KMS-11 (cell line): ENCODE results near the gene TTC17.

Source experiments
- H2AFZ ChIP-seq: fragments of 200-600 bp; sonication (generic); 2 replicates; pipeline ENCODE4 v1.6.1; 2016; ENCODE audit warnings: antibody characterized with exemption, mixed run types, low read depth
- H3K27ac ChIP-seq: fragments of 200-600 bp; sonication (generic); 2 replicates; pipeline ENCODE4 v1.6.1; 2016; ENCODE audit warnings: mild to moderate bottlenecking, mixed run types
- H3K27me3 ChIP-seq: fragments of 200-600 bp; sonication (generic); 2 replicates; pipeline ENCODE4 v1.6.1; 2017; ENCODE audit warnings: mild to moderate bottlenecking, low read depth, mixed run types, moderate library complexity; ENCODE audit not compliant: insufficient read depth
- H3K36me3 ChIP-seq: fragments of 200-600 bp; sonication (generic); 2 replicates; pipeline ENCODE4 v1.6.1; 2017; ENCODE audit warnings: mild to moderate bottlenecking, mixed run types; ENCODE audit not compliant: insufficient read depth
- H3K4me1 ChIP-seq: fragments of 200-600 bp; sonication (generic); 2 replicates; pipeline ENCODE4 v1.6.1; 2016; ENCODE audit warnings: mild to moderate bottlenecking, low read depth, mixed run types; ENCODE audit not compliant: poor library complexity, severe bottlenecking
- H3K4me2 ChIP-seq: fragments of 200-600 bp; sonication (generic); 2 replicates; pipeline ENCODE4 v1.7.0; 2016; ENCODE audit warnings: mild to moderate bottlenecking, mixed run types
- H3K4me3 ChIP-seq: fragments of 200-600 bp; sonication (generic); IDR thresholded peaks from 2 replicates; pipeline ENCODE4 v1.6.1; 2017; ENCODE audit warnings: low read depth, low read length, mixed read lengths; ENCODE audit not compliant: insufficient read depth
- H3K79me2 ChIP-seq: fragments of 200-600 bp; sonication (generic); 2 replicates; pipeline ENCODE4 v1.6.1; 2016; ENCODE audit warnings: low read depth, mixed run types; ENCODE audit not compliant: insufficient read depth
- H3K9ac ChIP-seq: fragments of 200-600 bp; sonication (generic); 2 replicates; pipeline ENCODE4 v1.6.1; 2016; ENCODE audit warnings: mild to moderate bottlenecking, mixed run types
- H4K20me1 ChIP-seq: fragments of 200-600 bp; sonication (generic); 2 replicates; pipeline ENCODE4 v1.6.1; 2016; ENCODE audit warnings: mild to moderate bottlenecking, mixed run types; ENCODE audit not compliant: insufficient read depth
- CTCF ChIP-seq: fragments of 200-600 bp; sonication (generic); conservative IDR thresholded peaks from 2 replicates; pipeline ENCODE4 v1.6.1; 2017; ENCODE audit warnings: low read depth, mild to moderate bottlenecking, antibody characterized with exemption, low read length, moderate library complexity, mixed read lengths

Gene TTC17

DNA sequence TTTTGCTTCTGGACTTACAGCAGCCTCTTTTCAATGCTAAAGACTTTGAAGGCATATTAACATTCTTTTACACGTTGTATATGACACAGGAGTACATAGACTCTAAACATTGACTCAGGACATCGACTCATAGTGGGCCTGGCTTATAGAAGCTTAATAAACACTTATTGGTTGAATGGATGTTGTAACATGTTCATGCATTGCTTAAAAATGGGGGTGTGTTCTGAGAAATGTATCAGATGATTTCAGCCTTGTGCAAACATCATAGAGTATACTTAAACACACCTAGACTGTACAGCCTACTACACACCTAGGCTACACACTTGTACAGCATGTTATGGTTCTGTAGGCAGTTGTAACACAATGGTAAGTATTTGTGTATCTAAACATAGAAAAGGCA lies 17.9 kb downstream of the TTC17 start:
- H3K27ac ChIP-seq, result no peak overlapping the region

DNA sequence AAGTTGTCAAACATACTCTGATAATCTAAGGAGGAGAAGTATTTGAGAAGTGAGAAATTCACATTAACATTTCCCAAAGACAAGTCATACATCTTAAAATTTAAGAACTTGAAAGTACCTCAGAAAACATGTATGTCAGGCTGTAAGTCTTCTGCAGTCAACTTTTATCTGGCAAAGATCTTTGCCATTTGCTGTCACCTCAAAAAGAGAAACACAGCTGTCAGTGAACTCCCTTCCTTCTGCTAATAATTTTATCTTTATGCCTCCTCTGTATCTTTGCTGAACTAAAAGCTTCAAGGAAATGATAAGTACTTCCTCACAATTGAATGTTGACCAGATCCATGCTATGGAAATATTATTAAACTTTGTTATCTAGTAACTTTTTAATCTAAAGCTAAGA lies 18.7 kb downstream of the TTC17 start:
- no peaks in the 10 kb centered on the region for H3K27me3 ChIP-seq
- no peaks in the 10 kb centered on the region for H3K36me3 ChIP-seq
- no peaks in the 10 kb centered on the region for H4K20me1 ChIP-seq
- H3K4me2 ChIP-seq, result no peak overlapping the region
- H3K4me3 ChIP-seq, result no peak overlapping the region
- H2AFZ ChIP-seq, result no peak overlapping the region
- H3K9ac ChIP-seq, result no peak overlapping the region
- no peaks in the 10 kb centered on the region for H3K4me1 ChIP-seq
- no peak for TF ChIP-seq CTCF
- no peak overlapping the region for H3K27ac ChIP-seq
- peaks cover 8% of the 10 kb centered on the region; the same call in 1 of the 2 replicates for H3K79me2 ChIP-seq

More for the DNA sequence above, 17.9 kb downstream of the TTC17 start:
- no peak overlapping the region for H2AFZ ChIP-seq
- H3K79me2 ChIP-seq, result peaks cover 13% of the 10 kb centered on the region; the same call in 1 of the 2 replicates
- no peaks in the 10 kb centered on the region for H3K36me3 ChIP-seq
- no peak overlapping the region for H3K4me2 ChIP-seq
- H3K4me3 ChIP-seq, result no peak overlapping the region
- no peak for TF ChIP-seq CTCF
- H4K20me1 ChIP-seq, result no peaks in the 10 kb centered on the region
- no peak overlapping the region for H3K9ac ChIP-seq
- H3K27me3 ChIP-seq, result no peaks in the 10 kb centered on the region
- no peaks in the 10 kb centered on the region for H3K4me1 ChIP-seq

- TF ChIP-seq CTCF, result no peak
- Histone ChIP-seq H3K4me3 (no peak overlapping the region), H3K36me3 (no peaks in the 10 kb centered on the region), H3K27me3 (no peaks in the 10 kb centered on the region), H4K20me1 (no peaks in the 10 kb centered on the region), H2AFZ (no peak overlapping the region), H3K9ac (no peak overlapping the region), H3K27ac (no peak overlapping the region), H3K4me2 (no peak overlapping the region), H3K79me2 (peaks cover 8% of the 10 kb centered on the region; the same call in 1 of the 2 replicates), H3K4me1 (no peaks in the 10 kb centered on the region)
Measured at GRCh38 chr11:43378897-43379296, 20.2 kb downstream of the TTC17 start.

- Histone ChIP-seq H2AFZ (no peak overlapping the region), H3K9ac (no peak overlapping the region), H3K27ac (no peak overlapping the region), H4K20me1 (no peaks in the 10 kb centered on the region), H3K4me3 (no peak overlapping the region), H3K27me3 (no peaks in the 10 kb centered on the region), H3K36me3 (no peaks in the 10 kb centered on the region), H3K79me2 (no peaks in the 10 kb centered on the region; the same call in 1 of the 2 replicates), H3K4me1 (no peaks in the 10 kb centered on the region), H3K4me2 (no peak overlapping the region)
- no peak for TF ChIP-seq CTCF
Measured at GRCh38 chr11:43381802-43382201, 23.1 kb downstream of the TTC17 start.
